Lower leg skin (tissue), 3 donors: ENCODE results near the gene MEX3A.

Experiments used
- CTCF ChIP-seq, 3 donors: fragments of 450-650 bp; IDR thresholded peaks; one replicate each; pipeline ENCODE4 v1.5.1; 2016; ENCODE audit warnings: antibody characterized with exemption in 3 of 3, mild to moderate bottlenecking in 3 of 3, moderate library complexity in 2 of 3
- POLR2A ChIP-seq, 2 donors: fragments of 450-650 bp; IDR thresholded peaks; one replicate each; pipeline ENCODE4 v1.6.1; 2016 to 2017; ENCODE audit warnings: antibody characterized with exemption in 2 of 2, mild to moderate bottlenecking in 1 of 2, moderate library complexity in 1 of 2

- TF ChIP-seq CTCF (IDR thresholded peaks at IDR 0.05) (no peak), POLR2A (IDR thresholded peaks at IDR 0.05) (no peak)
Observed at GRCh38 chr1:156080241-156080862, 1.9 kb downstream of the MEX3A start.
